SK-N-SH treated with all-trans-retinoic acid at 6 μM for 48 hours (cell line): ENCODE data around the gene GLYR1.

Experiments used
- ARNTL ChIP-seq: fragments of 450-650 bp; formaldehyde crosslinking; IDR thresholded peaks from 2 replicates; pipeline ENCODE4 v1.5.0; 2020; ENCODE audit warnings: low read depth, mild to moderate bottlenecking, moderate library complexity, borderline replicate concordance
- BACH2 ChIP-seq: fragments of 250-450 bp; sonication (Bioruptor Pico); IDR thresholded peaks from 2 replicates; pipeline ENCODE4 v1.9.0; 2021; ENCODE audit warnings: mild to moderate bottlenecking, borderline replicate concordance
- ISL1 ChIP-seq: fragments of 250-450 bp; sonication (Bioruptor Pico); IDR thresholded peaks from 2 replicates; pipeline ENCODE4 v2.1.2; 2022; ENCODE audit warnings: mild to moderate bottlenecking, moderate library complexity
- PATZ1 ChIP-seq: fragments of 250-450 bp; sonication (Bioruptor Pico); IDR thresholded peaks from 2 replicates; pipeline ENCODE4 v1.8.0; 2020; ENCODE audit warnings: mild to moderate bottlenecking, moderate library complexity, borderline replicate concordance
- RARB ChIP-seq: fragments of 250-450 bp; sonication (Bioruptor Pico); IDR thresholded peaks from 2 replicates; pipeline ENCODE4 v1.8.0; 2021; ENCODE audit warnings: mild to moderate bottlenecking, moderate library complexity
- ZFP30 ChIP-seq: fragments of 450-650 bp; formaldehyde crosslinking; IDR thresholded peaks from 2 replicates; pipeline ENCODE4 v1.5.0; 2022; ENCODE audit warnings: mild to moderate bottlenecking, moderate library complexity
- TF ChIP-seq, protein P1 (sequence below): fragments of 250-450 bp; sonication (Bioruptor Pico); IDR thresholded peaks from 2 replicates; pipeline ENCODE4 v1.5.1; 2020; ENCODE audit warnings: low read depth, mild to moderate bottlenecking, moderate library complexity

DNA sequence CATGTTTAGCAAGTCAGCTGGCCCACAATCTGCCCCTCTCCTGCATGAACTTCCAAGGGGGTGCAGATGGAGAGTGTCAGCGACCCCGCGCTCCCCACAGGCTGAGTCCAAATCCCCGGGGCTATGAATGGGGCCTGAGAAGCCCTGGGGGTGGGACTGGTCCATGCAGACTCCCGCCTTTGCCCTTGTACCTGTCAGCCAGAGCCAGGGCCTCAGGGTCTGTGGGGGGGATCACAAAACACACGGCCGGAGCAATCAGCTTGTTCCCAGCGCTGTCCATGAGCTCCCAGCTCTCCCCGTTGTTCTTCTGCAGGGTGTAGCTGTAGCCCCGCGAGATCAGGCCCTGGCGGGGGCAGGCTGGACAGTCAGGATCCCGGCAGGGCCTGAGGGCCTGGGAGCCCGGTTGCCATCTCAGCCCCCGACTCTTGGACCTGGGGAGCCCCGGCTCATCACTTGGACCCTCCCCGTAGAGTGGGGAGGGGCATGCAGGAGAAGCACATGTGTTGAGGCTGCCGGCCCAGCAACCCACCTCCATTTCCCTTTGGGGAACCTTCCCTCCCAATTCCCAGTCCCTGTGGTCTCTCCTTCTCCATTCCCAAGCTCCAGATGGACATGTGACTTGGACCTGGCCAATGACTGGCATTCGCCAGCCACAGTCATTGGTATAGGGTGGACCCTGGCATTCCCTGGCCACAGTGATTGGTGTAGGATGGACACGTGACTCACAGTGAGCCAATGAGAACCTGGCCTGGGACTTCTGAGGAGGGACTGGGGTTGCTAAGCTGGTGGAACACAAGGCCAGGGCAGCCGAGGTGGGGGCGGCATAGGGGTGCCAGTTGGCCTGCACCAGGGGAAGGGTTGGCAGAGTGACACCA, 47.4 kb upstream of the GLYR1 start:
- TF ChIP-seq BACH2 (CRISPR knock-in tag) (no peak), PATZ1 (no peak), RARB (CRISPR knock-in tag) (no peak), ISL1 (CRISPR knock-in tag) (no peak), ZFP30 (no peak), ARNTL (CRISPR knock-in tag) (no peak)
- TF ChIP-seq, protein P1, sequence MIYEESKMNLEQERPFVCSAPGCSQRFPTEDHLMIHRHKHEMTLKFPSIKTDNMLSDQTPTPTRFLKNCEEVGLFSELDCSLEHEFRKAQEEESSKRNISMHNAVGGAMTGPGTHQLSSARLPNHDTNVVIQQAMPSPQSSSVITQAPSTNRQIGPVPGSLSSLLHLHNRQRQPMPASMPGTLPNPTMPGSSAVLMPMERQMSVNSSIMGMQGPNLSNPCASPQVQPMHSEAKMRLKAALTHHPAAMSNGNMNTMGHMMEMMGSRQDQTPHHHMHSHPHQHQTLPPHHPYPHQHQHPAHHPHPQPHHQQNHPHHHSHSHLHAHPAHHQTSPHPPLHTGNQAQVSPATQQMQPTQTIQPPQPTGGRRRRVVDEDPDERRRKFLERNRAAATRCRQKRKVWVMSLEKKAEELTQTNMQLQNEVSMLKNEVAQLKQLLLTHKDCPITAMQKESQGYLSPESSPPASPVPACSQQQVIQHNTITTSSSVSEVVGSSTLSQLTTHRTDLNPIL (CRISPR knock-in tag) = no peak
